IMR-90 (cell line): ENCODE data around the gene PGK2. TPM values are rescaled to one million over a fixed set of nuclear protein-coding genes. Genes with fewer than 3 reads are reported as not detected.

Experiments
- ATAC-seq: fragments of 200-7000 bp; cut with Tn5 transposase; 2 replicates; pipeline ENCODE4 v1.9.1; 2020; ENCODE audit warnings: low read depth, mild to moderate bottlenecking, moderate library complexity
- BruUV-seq: library from RNA; stranded (reverse); fragments of 400-500 nt; replicated peaks from 2 replicates; lab custom pipeline; 2021; lab: Mats Ljungman, UMichigan
- CTCF ChIA-PET: fragments of 300-600 bp; formaldehyde crosslinking; extraction: SDS; loops from one replicate; lab custom pipeline; 2021; ENCODE audit warnings: antibody characterized with exemption; lab: Yijun Ruan, JAX
- POLR2A ChIA-PET: fragments of 300-600 bp; sonication (Branson Sonifier 250); formaldehyde crosslinking; loops from one replicate; lab custom pipeline; 2022; ENCODE audit warnings: antibody characterized with exemption; ENCODE audit not compliant: unreplicated experiment; lab: Charles Lee
- DNase-seq: peaks from one replicate; pipeline ENCODE4 v3.0.0; 2013
- H2AFZ ChIP-seq: replicated peaks from 2 replicates; pipeline ENCODE3; 2013; ENCODE audit warnings: low read length, mild to moderate bottlenecking; ENCODE audit not compliant: poor library complexity
- H2AK5ac ChIP-seq: 2 replicates; pipeline ENCODE4 v1.6.1; 2013; ENCODE audit warnings: low read depth, low read length, inconsistent platforms
- H2AK9ac ChIP-seq: replicated peaks from 2 replicates; pipeline ENCODE3; 2013; ENCODE audit warnings: mild to moderate bottlenecking, low read depth, low read length, moderate library complexity; ENCODE audit not compliant: poor library complexity
- H2BK120ac ChIP-seq: 2 replicates; pipeline ENCODE4 v1.6.1; 2013; ENCODE audit warnings: low read depth, low read length, inconsistent platforms
- H2BK15ac ChIP-seq: 3 replicates; pipeline ENCODE4 v1.6.1; 2013; ENCODE audit warnings: low read depth, low read length, inconsistent platforms
- H2BK20ac ChIP-seq: 2 replicates; pipeline ENCODE4 v1.6.1; 2013; ENCODE audit warnings: low read depth, mild to moderate bottlenecking, inconsistent platforms, low read length, moderate library complexity
- H2BK5ac ChIP-seq: 2 replicates; pipeline ENCODE4 v1.6.1; 2013; ENCODE audit warnings: mild to moderate bottlenecking, low read depth, low read length, inconsistent platforms; ENCODE audit not compliant: poor library complexity, severe bottlenecking
- H3K14ac ChIP-seq: replicated peaks from 2 replicates; pipeline ENCODE4 v1.6.1; 2013; ENCODE audit warnings: low read depth, low read length, inconsistent platforms
- H3K18ac ChIP-seq: 2 replicates; pipeline ENCODE4 v1.6.1; 2013; ENCODE audit warnings: low read depth, low read length, control low read depth
- H3K23ac ChIP-seq: 2 replicates; pipeline ENCODE4 v1.6.1; 2013; ENCODE audit warnings: low read depth, low read length, inconsistent platforms
- H3K27ac ChIP-seq: 2 replicates; pipeline ENCODE4 v1.5.1; 2013; ENCODE audit warnings: mild to moderate bottlenecking, control low read depth, low read length; ENCODE audit not compliant: insufficient read depth
- H3K27me3 ChIP-seq: 2 replicates; pipeline ENCODE4 v1.6.1; 2013; ENCODE audit warnings: low read length; ENCODE audit not compliant: control insufficient read depth, insufficient read depth
- H3K36me3 ChIP-seq: 2 replicates; pipeline ENCODE4 v1.6.1; 2013; ENCODE audit warnings: low read length, mixed read lengths; ENCODE audit not compliant: control insufficient read depth, insufficient read depth
- H3K4ac ChIP-seq: 2 replicates; pipeline ENCODE4 v1.6.1; 2013; ENCODE audit warnings: low read depth, low read length, inconsistent platforms
- H3K4me1 ChIP-seq: 2 replicates; pipeline ENCODE4 v1.6.1; 2013; ENCODE audit warnings: low read length, mixed read lengths; ENCODE audit not compliant: control insufficient read depth, insufficient read depth
- H3K4me2 ChIP-seq: 2 replicates; pipeline ENCODE4 v1.6.1; 2013; ENCODE audit warnings: low read depth, mild to moderate bottlenecking, control low read depth, low read length, moderate library complexity
- H3K4me3 ChIP-seq: 2 replicates; pipeline ENCODE4 v1.5.1; 2013; ENCODE audit warnings: low read depth, mild to moderate bottlenecking, control low read depth, low read length, moderate library complexity; ENCODE audit not compliant: insufficient read depth
- H3K56ac ChIP-seq: 2 replicates; pipeline ENCODE4 v1.6.1; 2013; ENCODE audit warnings: low read length, inconsistent platforms; ENCODE audit not compliant: insufficient read depth; ENCODE audit errors: extremely low read depth
- H3K79me1 ChIP-seq, 2 experiments: 2 replicates each; pipeline ENCODE4 v1.6.1; 2013; ENCODE audit warnings: low read length in 2 of 2, inconsistent platforms in 1 of 2, low read depth in 1 of 2
- H3K9ac ChIP-seq: 2 replicates; pipeline ENCODE4 v1.6.1; 2013; ENCODE audit warnings: low read depth, low read length, control low read depth
- H3K9me1 ChIP-seq: 2 replicates; pipeline ENCODE4 v1.6.1; 2013; ENCODE audit warnings: low read length, inconsistent platforms; ENCODE audit not compliant: insufficient read depth
- H3K9me3 ChIP-seq: 2 replicates; pipeline ENCODE4 v1.6.1; 2013; ENCODE audit warnings: low read length; ENCODE audit not compliant: control insufficient read depth, insufficient read depth
- H4K20me1 ChIP-seq: 2 replicates; pipeline ENCODE4 v1.6.1; 2013; ENCODE audit warnings: low read length, inconsistent platforms; ENCODE audit not compliant: insufficient read depth
- H4K5ac ChIP-seq: 2 replicates; pipeline ENCODE4 v1.6.1; 2013; ENCODE audit warnings: mild to moderate bottlenecking, low read depth, low read length, control low read depth
- H4K8ac ChIP-seq, 2 experiments: 2 replicates each; pipeline ENCODE4 v1.6.1; 2013; ENCODE audit warnings: low read depth in 2 of 2, low read length in 2 of 2, control low read depth in 1 of 2, inconsistent platforms in 1 of 2
- H4K91ac ChIP-seq: 2 replicates; pipeline ENCODE4 v1.6.1; 2013; ENCODE audit warnings: low read depth, low read length, inconsistent platforms; ENCODE audit not compliant: insufficient read depth
- BHLHE40 ChIP-seq: fragments of 150-350 bp; IDR thresholded peaks from 2 replicates; pipeline ENCODE4 v1.6.1; 2016; ENCODE audit warnings: mild to moderate bottlenecking, low read depth, low read length
- CEBPB ChIP-seq: IDR thresholded peaks from 2 replicates; pipeline ENCODE4 v1.6.1; 2012; ENCODE audit warnings: low read depth, low read length, improper control_type of control experiment
- CHD1 ChIP-seq: IDR thresholded peaks from 2 replicates; pipeline ENCODE4 v1.6.1; 2012; ENCODE audit warnings: low read depth, low read length, improper control_type of control experiment
- CTCF ChIP-seq: conservative IDR thresholded peaks from 2 replicates; pipeline ENCODE4 v1.5.1; 2012; ENCODE audit warnings: mild to moderate bottlenecking, low read depth, low read length, improper control_type of control experiment
- ELK1 ChIP-seq: fragments of 150-350 bp; IDR thresholded peaks from 2 replicates; pipeline ENCODE4 v1.6.1; 2016; ENCODE audit warnings: low read depth, mild to moderate bottlenecking, low read length, moderate library complexity, borderline replicate concordance
- FOS ChIP-seq: fragments of 150-350 bp; IDR thresholded peaks from 2 replicates; pipeline ENCODE4 v1.6.1; 2016; ENCODE audit warnings: low read depth, low read length
- MAFK ChIP-seq: IDR thresholded peaks from 2 replicates; pipeline ENCODE4 v1.6.1; 2012; ENCODE audit warnings: low read depth, low read length, improper control_type of control experiment
- MAZ ChIP-seq: IDR thresholded peaks from 2 replicates; pipeline ENCODE4 v1.6.1; 2012; ENCODE audit warnings: low read depth, mild to moderate bottlenecking, low read length, improper control_type of control experiment, moderate library complexity, borderline replicate concordance
- MXI1 ChIP-seq: IDR thresholded peaks from 2 replicates; pipeline ENCODE4 v1.6.1; 2012; ENCODE audit warnings: low read depth, mild to moderate bottlenecking, low read length, moderate library complexity, borderline replicate concordance
- NFE2L2 ChIP-seq: fragments of 150-350 bp; IDR thresholded peaks from 2 replicates; pipeline ENCODE4 v1.6.1; 2016; ENCODE audit warnings: low read depth, mild to moderate bottlenecking, low read length
- POLR2A ChIP-seq: IDR thresholded peaks from 2 replicates; pipeline ENCODE4 v1.6.1; 2012; ENCODE audit warnings: mild to moderate bottlenecking, low read depth, low read length
- RAD21 ChIP-seq: IDR thresholded peaks from 2 replicates; pipeline ENCODE4 v1.6.1; 2012; ENCODE audit warnings: low read length, improper control_type of control experiment
- RCOR1 ChIP-seq: IDR thresholded peaks from 2 replicates; pipeline ENCODE4 v1.6.1; 2012; ENCODE audit warnings: mild to moderate bottlenecking, low read length, improper control_type of control experiment; ENCODE audit not compliant: insufficient replicate concordance
- RFX5 ChIP-seq: IDR thresholded peaks from 2 replicates; pipeline ENCODE4 v1.8.0; 2012; ENCODE audit warnings: low read depth, mild to moderate bottlenecking, low read length, moderate library complexity
- SMC3 ChIP-seq: fragments of 150-350 bp; IDR thresholded peaks from 2 replicates; pipeline ENCODE4 v1.6.1; 2016; ENCODE audit warnings: low read depth, mild to moderate bottlenecking, antibody characterized with exemption, low read length, moderate library complexity
- USF2 ChIP-seq: fragments of 150-350 bp; IDR thresholded peaks from 2 replicates; pipeline ENCODE4 v1.6.1; 2017; ENCODE audit warnings: mild to moderate bottlenecking, antibody characterized with exemption, low read length, low read depth
- WGBS, 2 experiments: methylation state at CpG; one replicate each; pipeline versions ENCODE4 v1.1.5 to v1.1.7; 2013; ENCODE audit warnings: missing lambda C conversion rate in 2 of 2; ENCODE audit not compliant: insufficient read length in 1 of 2; ENCODE audit errors: extremely low coverage in 2 of 2; 5-methylcytosine and 5-hydroxymethylcytosine counted together
- dilution Hi-C: fragments of 300-500 bp; cut with HindIII; formaldehyde crosslinking; loops from one replicate; pipeline ENCODE4 v1.14.3; 2018; ENCODE audit warnings: low sequenced_read_pairs; ENCODE audit not compliant: unreplicated experiment
- in situ Hi-C: fragments of 300-500 bp; cut with MboI; formaldehyde crosslinking; loops from 3 replicates; pipeline ENCODE4 v1.14.3; 2019; ENCODE audit warnings: low sequenced_read_pairs, inconsistent platforms, mixed read lengths
- intact Hi-C: fragments of 100-400 bp; cut with micrococcal nuclease; formaldehyde crosslinking; loops from 2 replicates; pipeline ENCODE4 v1.10.0; 2022
- polyA plus RNA-seq, 3 experiments: library from polyadenylated mRNA; depleted of rRNA; stranded (reverse); fragments of >200 nt; gene quantifications; 2 replicates each; pipeline ENCODE4 v1.2.3, GENCODE V29; 2012; ENCODE audit warnings: low replicate concordance in 1 of 3
- total RNA-seq: library from RNA; depleted of rRNA; stranded (reverse); fragments of >200 nt; gene quantifications from 2 replicates; pipeline ENCODE4 v1.2.3, GENCODE V29; 2012

The PGK2 gene
- total and polyA plus RNA-seq, 2 of the 4 experiments (the other 2 are of a cell fraction): not detected

GRCh38 chr6:49806145-49806544 is 19.1 kb upstream of the PGK2 start:
- intact Hi-C loops: no loop called here
- H2BK20ac ChIP-seq: no peak overlapping the region
- no peaks in the 10 kb centered on the region for H3K4me1 ChIP-seq
- H3K9me1 ChIP-seq: no peaks in the 10 kb centered on the region
- BruUV-seq: no TSS peak
- H2BK15ac ChIP-seq: no peak overlapping the region
- no peak overlapping the region for H4K8ac ChIP-seq
- no peak overlapping the region for H4K91ac ChIP-seq
- TF ChIP-seq CEBPB (no peak), CHD1 (no peak), RFX5 (no peak), SMC3 (no peak), MXI1 (no peak), RAD21 (no peak), BHLHE40 (no peak), MAZ (no peak), RCOR1 (no peak), FOS (no peak), USF2 (no peak), ELK1 (no peak), POLR2A (no peak), NFE2L2 (no peak), CTCF (no peak), MAFK (no peak)
- in situ Hi-C loops: no loop called here
- no peak overlapping the region for H2BK5ac ChIP-seq
- H4K20me1 ChIP-seq: no peaks in the 10 kb centered on the region
- no peaks in the 10 kb centered on the region for H3K36me3 ChIP-seq
- no peak overlapping the region for H3K23ac ChIP-seq
- peaks cover 7% of the 10 kb centered on the region for H3K9me3 ChIP-seq
- dilution Hi-C loops: no loop called here
- CTCF ChIA-PET: no interaction called here
- no peak overlapping the region for H3K4me3 ChIP-seq
- no peak overlapping the region for H3K9ac ChIP-seq
- no peak overlapping the region for H3K14ac ChIP-seq
- H3K4ac ChIP-seq: no peak overlapping the region
- no peak overlapping the region for H3K4me2 ChIP-seq
- no CpG with 5 or more reads among the region's 4 CpGs for WGBS, 2 experiments
- H3K27me3 ChIP-seq: no peaks in the 10 kb centered on the region
- H3K18ac ChIP-seq: no peak overlapping the region
- no peak overlapping the region for H3K56ac ChIP-seq
- POLR2A ChIA-PET: no interaction called here
- no peaks in the 10 kb centered on the region for H3K79me1 ChIP-seq
- no peak overlapping the region for H2BK120ac ChIP-seq
- no peak overlapping the region for H3K27ac ChIP-seq
- no peak overlapping the region for H4K5ac ChIP-seq
- DNase-seq (no peak), ATAC-seq (no peak)
- no peak overlapping the region for H2AFZ ChIP-seq
- H2AK9ac ChIP-seq: no peak overlapping the region
- H2AK5ac ChIP-seq: no peak overlapping the region
